CD4-positive, alpha-beta T cell treated with Interleukin-4 for 4 hours (primary cell): ENCODE data around the gene PTTG1IP.
"Not testable (repeated sequence)": the region's sequence is repeated elsewhere in the genome, so short reads cannot be mapped to it uniquely, and the experiment has no call there.

ENCODE experiments used
- DNase-seq: peaks from one replicate; pipeline ENCODE4 v3.0.0-alpha.2; 2020

Gene PTTG1IP

DNA sequence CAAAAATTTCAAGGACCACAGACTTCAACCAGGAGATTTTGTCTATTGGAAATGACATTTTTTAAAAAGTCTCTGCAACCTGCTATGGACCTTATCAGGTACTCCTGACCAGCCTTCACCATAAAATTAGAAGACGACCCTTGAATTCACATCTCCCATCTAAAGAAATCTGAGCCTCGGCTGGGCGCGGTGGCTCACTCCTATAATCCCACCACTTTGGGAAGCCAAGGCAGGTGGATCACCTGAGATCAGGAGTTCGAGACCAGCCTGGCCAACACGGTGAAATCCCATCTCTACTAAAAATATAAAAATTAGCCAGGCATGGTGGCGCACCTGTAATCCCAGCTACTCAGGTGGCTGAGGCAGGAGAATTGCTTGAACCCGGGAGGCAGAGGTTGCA lies 5.7 kb upstream of the PTTG1IP start:
- not testable (repeated sequence) for DNase-seq

- DNase-seq = no peak
Measured at GRCh38 chr21:44878053-44878982, 4.8 kb upstream of the PTTG1IP start.

GRCh38 chr21:44876849-44877575 lies 3.5 kb upstream of the PTTG1IP start:
- no peak for DNase-seq

DNA sequence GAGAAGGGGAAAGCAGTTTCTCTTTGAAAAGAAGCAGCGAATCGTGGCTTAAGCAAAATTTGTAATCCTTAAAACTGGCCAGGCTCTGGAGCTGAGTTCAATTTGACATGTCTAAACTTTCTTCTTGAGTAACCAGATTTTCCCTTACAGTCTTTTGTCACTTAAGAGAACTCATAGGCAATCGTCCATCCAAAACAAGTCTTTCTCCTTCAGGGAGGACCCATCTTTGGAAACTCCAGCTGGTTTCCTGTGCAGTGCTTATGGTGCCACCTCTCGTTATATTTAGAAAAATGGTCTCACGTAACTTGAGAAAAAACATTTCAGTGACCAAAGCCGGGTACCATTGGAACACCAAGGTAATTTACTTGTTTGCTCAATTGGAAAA lies 1.8 kb upstream of the PTTG1IP start:
- DNase-seq = peak; percentile 51

DNA sequence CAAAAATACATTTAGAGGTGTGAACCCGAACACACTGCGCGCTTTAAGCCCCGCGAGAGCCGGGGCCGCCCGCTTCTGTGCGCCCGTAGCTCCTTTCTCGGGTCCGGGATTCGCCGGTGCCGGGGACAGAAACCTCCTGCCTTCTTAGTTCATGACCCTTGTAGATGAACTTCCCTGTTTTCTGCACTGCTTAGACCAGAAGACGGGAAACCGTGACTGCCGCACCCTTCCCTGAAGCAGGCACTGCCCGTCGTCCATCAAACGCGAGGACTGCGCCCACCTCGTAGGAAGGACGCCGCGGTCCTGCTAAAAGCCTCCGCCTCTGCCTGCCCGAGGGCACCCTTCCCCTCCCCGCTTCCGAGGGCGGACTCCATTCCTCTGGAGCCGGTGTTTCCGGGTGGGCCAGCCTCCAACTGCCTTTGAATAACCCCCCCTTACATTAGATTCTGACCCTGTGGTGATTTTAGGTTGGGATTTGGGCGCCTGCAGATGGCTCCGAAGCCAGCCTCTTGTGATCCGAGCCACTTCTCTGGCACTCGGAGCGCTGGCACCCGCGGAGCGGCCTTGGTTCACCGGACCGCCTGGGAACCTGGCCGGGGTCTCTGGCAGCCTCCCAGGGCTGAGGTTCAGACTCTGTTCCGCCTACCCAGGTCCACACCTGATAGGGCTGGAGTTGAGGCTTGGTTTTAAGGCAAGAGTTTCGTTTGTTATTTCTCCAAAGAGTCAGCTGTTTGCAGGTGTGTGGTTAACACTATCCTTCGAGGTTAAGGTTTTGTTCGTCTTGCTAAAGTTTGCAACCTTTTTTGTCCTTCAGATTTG lies 1.2 kb upstream of the PTTG1IP start:
- peak; percentile 39 for DNase-seq

- no peak for DNase-seq
Measured at GRCh38 chr21:44874240-44874496, 678 bp upstream of the PTTG1IP start.

DNA sequence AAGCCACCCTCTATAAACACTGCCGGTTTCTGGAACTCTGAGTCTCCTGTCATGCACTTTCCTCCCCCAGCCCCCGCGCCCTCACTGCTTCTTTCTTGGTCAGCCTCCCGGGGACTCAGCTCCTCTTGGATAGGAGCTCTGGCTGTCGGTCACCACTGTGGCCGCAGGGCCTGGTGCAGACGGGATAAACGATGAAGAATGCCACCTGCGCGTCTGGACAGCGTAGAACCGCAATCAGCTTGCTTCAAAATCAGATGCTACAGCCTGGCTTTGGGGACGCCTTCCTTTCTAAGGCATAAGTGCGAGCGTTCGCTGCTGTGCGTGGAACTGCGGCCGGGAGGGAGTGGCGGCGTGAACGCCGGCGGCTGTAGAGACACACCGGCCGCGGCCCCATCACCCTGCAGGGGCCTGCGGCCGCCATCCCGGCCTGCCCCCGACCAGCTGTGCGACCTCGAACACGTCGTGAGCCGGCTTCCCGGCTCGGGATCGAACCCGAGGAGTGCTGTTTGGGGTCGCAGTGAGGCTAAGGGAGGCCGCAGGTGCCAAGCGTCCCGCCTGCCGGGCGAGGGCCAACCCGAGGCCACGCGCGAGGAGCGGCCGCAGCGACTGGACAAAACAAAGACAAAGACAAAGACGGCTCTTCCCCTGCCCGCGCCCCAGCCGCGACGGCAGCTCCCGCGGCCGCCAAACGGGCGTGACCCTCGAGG lies 688 bp downstream of the PTTG1IP start:
- no peak for DNase-seq

GRCh38 chr21:44872323-44872648 lies 1.2 kb downstream of the PTTG1IP start:
- no peak for DNase-seq

DNA sequence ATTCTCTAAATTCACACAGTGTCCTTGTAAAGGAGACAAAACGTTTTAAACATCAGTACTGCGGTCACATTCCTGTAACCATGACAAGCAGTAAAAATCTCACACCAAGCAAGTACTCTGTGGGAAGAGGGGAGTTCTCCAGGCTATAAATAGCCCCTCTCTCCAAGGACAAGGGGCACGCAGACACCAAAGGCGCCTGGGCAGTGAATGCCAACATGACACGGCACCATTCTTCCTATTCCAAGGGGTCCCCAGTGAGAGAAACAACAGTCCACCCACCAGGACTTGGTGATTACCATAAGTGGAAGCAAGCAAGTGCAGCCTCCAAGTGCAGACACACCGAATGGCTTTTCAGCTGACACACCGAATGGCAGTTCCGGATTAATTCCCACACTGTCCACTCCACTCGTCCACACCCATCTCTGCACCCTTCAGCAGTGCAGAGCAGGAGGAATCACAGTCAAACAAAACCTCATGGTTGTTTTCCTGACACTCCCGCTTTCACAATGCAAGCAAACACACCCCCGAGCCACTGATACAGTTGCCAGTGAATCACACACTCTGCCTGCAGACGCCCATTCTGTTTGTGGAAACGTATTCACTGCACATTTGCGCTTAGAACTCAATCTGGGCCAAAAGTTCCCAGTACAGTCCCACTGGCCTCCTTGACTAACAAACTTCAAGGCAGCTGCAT lies 1.8 kb downstream of the PTTG1IP start:
- DNase-seq = peak; percentile 44

- no peak for DNase-seq
Measured at GRCh38 chr21:44870748-44871495, 2.6 kb downstream of the PTTG1IP start.

GRCh38 chr21:44869781-44870747 lies 3.4 kb downstream of the PTTG1IP start:
- DNase-seq = peak; percentile 67

DNA sequence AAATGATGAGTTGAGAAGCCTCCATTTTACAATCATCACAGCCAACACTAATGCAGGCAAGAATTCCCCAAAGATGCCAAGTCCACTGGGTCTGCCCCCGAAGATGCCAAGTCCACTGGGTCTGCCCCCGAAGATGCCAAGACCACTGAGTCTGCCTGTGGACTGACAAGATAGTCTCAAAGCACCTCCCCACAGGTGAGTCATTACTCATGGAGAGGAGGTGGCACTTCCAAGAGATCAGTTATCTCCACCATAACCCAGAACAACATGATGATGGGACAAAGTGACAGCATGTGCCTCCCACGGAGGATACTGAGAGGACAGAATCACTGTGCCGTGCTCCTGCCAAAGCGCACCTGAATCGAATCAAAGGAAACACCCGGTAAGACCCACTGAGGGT lies 4.8 kb downstream of the PTTG1IP start:
- no peak for DNase-seq

- peak; percentile 52 for DNase-seq
Measured at GRCh38 chr21:44867999-44868700, 5.3 kb downstream of the PTTG1IP start.

DNA sequence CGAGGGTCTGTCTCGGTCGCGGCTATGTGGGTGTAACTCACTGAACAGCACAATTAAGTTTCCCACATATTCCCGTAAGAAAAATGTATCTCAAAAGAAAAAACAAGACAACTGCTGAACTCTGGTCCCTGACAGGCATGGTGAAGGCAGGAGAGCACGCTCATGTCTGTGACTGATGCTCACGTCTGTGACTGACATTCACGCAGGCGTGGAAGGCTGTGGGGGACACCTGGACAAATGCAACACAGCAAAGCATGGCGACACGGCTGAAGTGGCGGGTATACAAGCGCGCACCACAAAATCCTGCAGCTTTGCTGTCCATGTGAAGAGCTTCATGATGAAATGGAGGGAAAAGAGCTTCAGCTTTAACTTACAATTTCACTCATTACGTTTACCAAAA lies 6.0 kb downstream of the PTTG1IP start:
- no peak for DNase-seq

GRCh38 chr21:44866780-44867179 lies 6.7 kb downstream of the PTTG1IP start:
- DNase-seq = no peak

GRCh38 chr21:44865561-44866280 lies 7.8 kb downstream of the PTTG1IP start:
- DNase-seq = peak; percentile 37

DNA sequence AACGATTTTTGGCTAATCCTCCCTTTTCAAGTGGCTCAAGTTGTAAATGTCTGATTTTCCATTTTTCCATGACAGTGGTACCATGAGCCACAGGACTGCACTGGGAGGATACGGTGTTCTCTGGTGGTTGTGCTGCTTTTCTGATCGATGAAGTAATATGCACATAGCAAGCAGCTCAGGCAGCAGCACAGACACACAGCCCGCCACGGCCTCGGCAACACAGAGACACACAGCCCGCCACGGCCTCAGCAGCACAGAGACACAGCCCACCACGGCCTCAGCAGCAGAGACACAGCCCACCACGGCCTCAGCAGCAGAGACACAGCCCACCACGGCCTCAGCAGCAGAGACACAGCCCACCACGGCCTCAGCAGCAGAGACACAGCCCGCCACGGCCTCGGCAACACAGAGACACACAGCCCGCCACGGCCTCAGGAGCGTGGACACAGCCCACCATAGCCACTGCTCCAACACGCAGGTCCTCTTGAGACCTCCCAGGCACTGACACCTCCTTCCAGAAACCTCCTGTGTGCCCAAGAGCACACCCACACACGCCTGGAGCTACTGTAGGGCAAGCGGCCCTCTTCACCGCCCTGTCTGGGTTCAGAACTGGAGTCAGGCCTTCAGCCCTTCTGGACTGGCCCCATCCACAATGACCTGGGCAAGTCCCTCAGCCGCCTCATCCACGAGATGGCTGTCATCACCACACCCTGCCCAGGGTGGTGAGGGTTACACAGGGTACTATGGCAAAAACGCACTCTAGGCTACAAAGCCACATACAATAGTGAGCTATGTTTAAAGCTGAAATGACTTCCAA lies 10.4 kb downstream of the PTTG1IP start:
- DNase-seq = no peak

DNA sequence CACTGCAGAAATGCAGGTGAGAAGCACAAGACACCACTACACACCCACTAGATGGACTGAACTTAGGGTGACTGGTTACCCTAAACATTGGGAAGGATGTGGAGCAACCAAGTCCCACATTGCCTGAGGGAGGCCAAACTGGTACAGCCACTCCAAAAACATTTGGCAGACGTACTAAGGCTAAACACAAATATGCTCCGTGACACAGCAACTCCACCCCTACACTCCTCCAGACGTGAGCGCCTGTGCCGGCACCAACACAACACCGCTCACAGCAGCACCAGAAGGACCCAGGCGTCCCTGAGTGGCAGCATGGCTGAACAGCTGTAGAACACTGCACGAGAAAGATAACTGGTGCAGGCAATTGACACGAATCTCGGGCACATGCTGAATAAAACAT lies 14.7 kb downstream of the PTTG1IP start:
- no peak for DNase-seq
